ENCODE data around the gene CES3.

The CES3 gene

GRCh38 chr16:66917741-66918140 lies 43.3 kb upstream of the CES3 start:
- no peak for DNase-seq (ENCODE audit: low read depth)
- TF ChIP-seq CTCF (conservative IDR thresholded peaks at IDR 0.05; ENCODE audit: low read depth, low read length), result no peak
- no peak overlapping the region for H3K4me3 ChIP-seq (ENCODE audit: low read depth, low read length)

GRCh38 chr16:66918355-66918754 lies 42.7 kb upstream of the CES3 start:
- TF ChIP-seq CTCF (conservative IDR thresholded peaks at IDR 0.05; ENCODE audit: low read depth, low read length), result no peak
- DNase-seq (ENCODE audit: low read depth), result no peak
- no peak overlapping the region for H3K4me3 ChIP-seq (ENCODE audit: low read depth, low read length)

GRCh38 chr16:66918803-66919568 lies 42.1 kb upstream of the CES3 start, which contains the start of gene CDH16:
TSS of gene CDH16 (minus strand) at chr16:66918885. CDS start at chr16:66918065, 820 bp downstream.
- DNase-seq (ENCODE audit: low read depth), result no peak
- no peak for TF ChIP-seq CTCF (conservative IDR thresholded peaks at IDR 0.05; ENCODE audit: low read depth, low read length)
- no peak within 1 kb of the TSS for H3K4me3 ChIP-seq (ENCODE audit: low read depth, low read length)

GRCh38 chr16:66919569-66920298 lies 41.3 kb upstream of the CES3 start:
- no peak for DNase-seq (ENCODE audit: low read depth)

GRCh38 chr16:66920299-66920590 lies 40.8 kb upstream of the CES3 start:
- H3K4me3 ChIP-seq (ENCODE audit: low read depth, low read length), result no peak overlapping the region
- no peak for TF ChIP-seq CTCF (conservative IDR thresholded peaks at IDR 0.05; ENCODE audit: low read depth, low read length)
- DNase-seq (ENCODE audit: low read depth), result no peak

More at GRCh38 chr16:66919569-66920298, 41.3 kb upstream of the CES3 start:
- H3K4me3 ChIP-seq (ENCODE audit: low read depth, low read length), result no peak overlapping the region
- no peak for TF ChIP-seq CTCF (conservative IDR thresholded peaks at IDR 0.05; ENCODE audit: low read depth, low read length)

GRCh38 chr16:66920924-66921680 lies 40.0 kb upstream of the CES3 start:
- no peak for TF ChIP-seq CTCF (conservative IDR thresholded peaks at IDR 0.05; ENCODE audit: low read depth, low read length)
- no peak for DNase-seq (ENCODE audit: low read depth)
- H3K4me3 ChIP-seq (ENCODE audit: low read depth, low read length), result no peak overlapping the region

All from choroid plexus epithelial cell (primary cell).